Measurements from ENCODE around the gene CAPZA2. TPM values are rescaled to one million over a fixed set of nuclear protein-coding genes. Genes with fewer than 3 reads are reported as not detected.

The CAPZA2 gene
- total and polyA plus RNA-seq, 9 of the 15 experiments (the other 6 are each of a cell fraction or from before 2014, with no cell fraction given) = 67.0 to 524 (median 176) TPM

DNA sequence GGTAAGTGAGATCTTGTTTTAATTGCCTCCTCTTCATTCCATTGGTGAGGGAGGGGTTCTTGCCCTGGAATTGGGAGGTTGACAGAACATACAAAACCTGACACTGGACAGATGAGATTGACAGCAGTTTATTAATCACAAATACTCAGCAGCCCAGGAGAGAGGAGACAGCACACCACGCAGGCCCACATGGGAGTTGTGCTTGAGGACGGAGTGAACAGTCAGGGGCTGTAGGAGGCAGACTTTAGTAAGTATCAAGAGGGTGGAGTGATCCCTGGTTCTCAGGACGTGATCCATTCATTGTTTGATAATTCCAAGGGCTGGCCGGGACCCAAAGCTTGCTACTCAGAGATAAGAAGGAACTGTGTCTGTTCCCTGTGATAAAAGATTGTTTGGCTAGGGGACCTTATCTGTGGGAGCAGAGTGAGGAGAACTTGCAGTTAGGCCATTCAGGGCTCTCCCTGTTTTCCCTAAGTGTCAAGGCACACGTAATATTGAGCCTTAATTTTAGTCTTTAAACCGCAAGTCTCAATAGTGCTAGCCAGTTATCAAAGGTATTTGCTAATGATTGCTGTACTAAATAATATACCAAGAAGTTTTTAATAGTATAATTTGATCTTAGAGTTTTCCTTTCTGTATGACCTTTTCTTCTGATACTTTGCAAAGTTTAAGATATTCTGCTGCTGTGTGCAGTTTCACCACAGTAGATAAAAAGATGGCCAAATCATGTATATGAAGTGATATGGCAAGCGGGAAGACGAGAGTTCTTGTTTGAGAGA lies 14.5 kb downstream of the CAPZA2 start (continued):
- TF ChIP-seq RFX7 (CRISPR knock-in tag; IDR thresholded peaks at IDR 0.05) = peak; percentile 58; the same call in 1 of the 2 replicates
- TF ChIP-seq, protein P1, sequence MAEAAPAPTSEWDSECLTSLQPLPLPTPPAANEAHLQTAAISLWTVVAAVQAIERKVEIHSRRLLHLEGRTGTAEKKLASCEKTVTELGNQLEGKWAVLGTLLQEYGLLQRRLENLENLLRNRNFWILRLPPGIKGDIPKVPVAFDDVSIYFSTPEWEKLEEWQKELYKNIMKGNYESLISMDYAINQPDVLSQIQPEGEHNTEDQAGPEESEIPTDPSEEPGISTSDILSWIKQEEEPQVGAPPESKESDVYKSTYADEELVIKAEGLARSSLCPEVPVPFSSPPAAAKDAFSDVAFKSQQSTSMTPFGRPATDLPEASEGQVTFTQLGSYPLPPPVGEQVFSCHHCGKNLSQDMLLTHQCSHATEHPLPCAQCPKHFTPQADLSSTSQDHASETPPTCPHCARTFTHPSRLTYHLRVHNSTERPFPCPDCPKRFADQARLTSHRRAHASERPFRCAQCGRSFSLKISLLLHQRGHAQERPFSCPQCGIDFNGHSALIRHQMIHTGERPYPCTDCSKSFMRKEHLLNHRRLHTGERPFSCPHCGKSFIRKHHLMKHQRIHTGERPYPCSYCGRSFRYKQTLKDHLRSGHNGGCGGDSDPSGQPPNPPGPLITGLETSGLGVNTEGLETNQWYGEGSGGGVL (CRISPR knock-in tag; IDR thresholded peaks at IDR 0.05) = no peak
- TF ChIP-seq ZNF174 (CRISPR knock-in tag; IDR thresholded peaks at IDR 0.05) = no peak
- peak; percentile 93 for TF ChIP-seq PHF21A (IDR thresholded peaks at IDR 0.05; ENCODE audit: borderline replicate concordance, low read depth)
- TF ChIP-seq DMBX1 (CRISPR knock-in tag; IDR thresholded peaks at IDR 0.05; ENCODE audit: borderline replicate concordance) = peak; percentile 98
- peak; percentile 100 for TF ChIP-seq ARID1B (IDR thresholded peaks at IDR 0.05)
- TF ChIP-seq ZNF431 (CRISPR knock-in tag; IDR thresholded peaks at IDR 0.05) = no peak
- no peak for TF ChIP-seq U2AF2 (optimal IDR thresholded peaks at IDR 0.05; ENCODE audit: low read depth, low read length)
- TF ChIP-seq, protein P2, sequence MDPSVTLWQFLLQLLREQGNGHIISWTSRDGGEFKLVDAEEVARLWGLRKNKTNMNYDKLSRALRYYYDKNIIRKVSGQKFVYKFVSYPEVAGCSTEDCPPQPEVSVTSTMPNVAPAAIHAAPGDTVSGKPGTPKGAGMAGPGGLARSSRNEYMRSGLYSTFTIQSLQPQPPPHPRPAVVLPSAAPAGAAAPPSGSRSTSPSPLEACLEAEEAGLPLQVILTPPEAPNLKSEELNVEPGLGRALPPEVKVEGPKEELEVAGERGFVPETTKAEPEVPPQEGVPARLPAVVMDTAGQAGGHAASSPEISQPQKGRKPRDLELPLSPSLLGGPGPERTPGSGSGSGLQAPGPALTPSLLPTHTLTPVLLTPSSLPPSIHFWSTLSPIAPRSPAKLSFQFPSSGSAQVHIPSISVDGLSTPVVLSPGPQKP (CRISPR knock-in tag; IDR thresholded peaks at IDR 0.05) = no peak
- TF ChIP-seq, protein P3, sequence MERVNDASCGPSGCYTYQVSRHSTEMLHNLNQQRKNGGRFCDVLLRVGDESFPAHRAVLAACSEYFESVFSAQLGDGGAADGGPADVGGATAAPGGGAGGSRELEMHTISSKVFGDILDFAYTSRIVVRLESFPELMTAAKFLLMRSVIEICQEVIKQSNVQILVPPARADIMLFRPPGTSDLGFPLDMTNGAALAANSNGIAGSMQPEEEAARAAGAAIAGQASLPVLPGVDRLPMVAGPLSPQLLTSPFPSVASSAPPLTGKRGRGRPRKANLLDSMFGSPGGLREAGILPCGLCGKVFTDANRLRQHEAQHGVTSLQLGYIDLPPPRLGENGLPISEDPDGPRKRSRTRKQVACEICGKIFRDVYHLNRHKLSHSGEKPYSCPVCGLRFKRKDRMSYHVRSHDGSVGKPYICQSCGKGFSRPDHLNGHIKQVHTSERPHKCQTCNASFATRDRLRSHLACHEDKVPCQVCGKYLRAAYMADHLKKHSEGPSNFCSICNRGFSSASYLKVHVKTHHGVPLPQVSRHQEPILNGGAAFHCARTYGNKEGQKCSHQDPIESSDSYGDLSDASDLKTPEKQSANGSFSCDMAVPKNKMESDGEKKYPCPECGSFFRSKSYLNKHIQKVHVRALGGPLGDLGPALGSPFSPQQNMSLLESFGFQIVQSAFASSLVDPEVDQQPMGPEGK (CRISPR knock-in tag; IDR thresholded peaks at IDR 0.05; ENCODE audit: borderline replicate concordance) = no peak
- TF ChIP-seq, protein P4, sequence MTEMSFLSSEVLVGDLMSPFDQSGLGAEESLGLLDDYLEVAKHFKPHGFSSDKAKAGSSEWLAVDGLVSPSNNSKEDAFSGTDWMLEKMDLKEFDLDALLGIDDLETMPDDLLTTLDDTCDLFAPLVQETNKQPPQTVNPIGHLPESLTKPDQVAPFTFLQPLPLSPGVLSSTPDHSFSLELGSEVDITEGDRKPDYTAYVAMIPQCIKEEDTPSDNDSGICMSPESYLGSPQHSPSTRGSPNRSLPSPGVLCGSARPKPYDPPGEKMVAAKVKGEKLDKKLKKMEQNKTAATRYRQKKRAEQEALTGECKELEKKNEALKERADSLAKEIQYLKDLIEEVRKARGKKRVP (CRISPR knock-in tag; IDR thresholded peaks at IDR 0.05) = peak; percentile 82
- no peak for TF ChIP-seq KLF10 (CRISPR knock-in tag; IDR thresholded peaks at IDR 0.05)
- TF ChIP-seq, protein P5, sequence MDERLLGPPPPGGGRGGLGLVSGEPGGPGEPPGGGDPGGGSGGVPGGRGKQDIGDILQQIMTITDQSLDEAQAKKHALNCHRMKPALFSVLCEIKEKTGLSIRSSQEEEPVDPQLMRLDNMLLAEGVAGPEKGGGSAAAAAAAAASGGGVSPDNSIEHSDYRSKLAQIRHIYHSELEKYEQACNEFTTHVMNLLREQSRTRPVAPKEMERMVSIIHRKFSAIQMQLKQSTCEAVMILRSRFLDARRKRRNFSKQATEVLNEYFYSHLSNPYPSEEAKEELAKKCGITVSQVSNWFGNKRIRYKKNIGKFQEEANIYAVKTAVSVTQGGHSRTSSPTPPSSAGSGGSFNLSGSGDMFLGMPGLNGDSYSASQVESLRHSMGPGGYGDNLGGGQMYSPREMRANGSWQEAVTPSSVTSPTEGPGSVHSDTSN (CRISPR knock-in tag; IDR thresholded peaks at IDR 0.05; ENCODE audit: low read depth) = no peak
- TF ChIP-seq, protein P5 (tag; conservative IDR thresholded peaks at IDR 0.05; ENCODE audit: low read depth) = peak; percentile 86
- TF ChIP-seq NFIX (CRISPR knock-in tag; IDR thresholded peaks at IDR 0.05; ENCODE audit: low read depth) = peak; percentile 14; the same call in 1 of the 2 replicates
- TF ChIP-seq ZNF778 (CRISPR knock-in tag; IDR thresholded peaks at IDR 0.05) = no peak
- TF ChIP-seq, protein P6, sequence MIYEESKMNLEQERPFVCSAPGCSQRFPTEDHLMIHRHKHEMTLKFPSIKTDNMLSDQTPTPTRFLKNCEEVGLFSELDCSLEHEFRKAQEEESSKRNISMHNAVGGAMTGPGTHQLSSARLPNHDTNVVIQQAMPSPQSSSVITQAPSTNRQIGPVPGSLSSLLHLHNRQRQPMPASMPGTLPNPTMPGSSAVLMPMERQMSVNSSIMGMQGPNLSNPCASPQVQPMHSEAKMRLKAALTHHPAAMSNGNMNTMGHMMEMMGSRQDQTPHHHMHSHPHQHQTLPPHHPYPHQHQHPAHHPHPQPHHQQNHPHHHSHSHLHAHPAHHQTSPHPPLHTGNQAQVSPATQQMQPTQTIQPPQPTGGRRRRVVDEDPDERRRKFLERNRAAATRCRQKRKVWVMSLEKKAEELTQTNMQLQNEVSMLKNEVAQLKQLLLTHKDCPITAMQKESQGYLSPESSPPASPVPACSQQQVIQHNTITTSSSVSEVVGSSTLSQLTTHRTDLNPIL (CRISPR knock-in tag; IDR thresholded peaks at IDR 0.05) = no peak

Data from K562 (cell line).